Measurements from ENCODE around the gene RLN1.
"Not testable (repeated sequence)": the region's sequence is repeated elsewhere in the genome, so short reads cannot be mapped to it uniquely, and the experiment has no call there.

RLN1 gene

DNA sequence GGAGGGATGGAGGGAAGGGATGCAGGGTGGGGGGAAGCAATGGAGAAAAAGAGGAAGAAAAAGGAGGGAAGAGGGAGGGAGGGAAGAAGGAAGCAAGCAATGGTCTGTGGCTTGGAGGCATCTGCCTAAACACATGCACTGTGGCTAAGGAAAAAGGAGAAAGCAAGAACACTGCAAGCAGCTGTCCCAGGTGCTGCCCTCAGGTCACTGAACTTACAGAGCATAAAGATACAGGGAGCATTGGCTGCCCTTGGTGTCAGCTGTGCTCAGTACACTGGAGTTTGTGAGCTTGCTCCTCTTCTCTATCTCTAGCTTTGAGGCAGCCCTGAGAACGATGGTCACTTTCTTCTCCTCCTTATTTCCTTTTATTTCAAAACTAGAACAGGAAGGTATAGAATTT, 18.1 kb downstream of the RLN1 start:
- not testable (repeated sequence) for DNase-seq (ENCODE audit: low read depth)

GRCh38 chr9:5321058-5321457, 18.6 kb downstream of the RLN1 start:
- DNase-seq (ENCODE audit: low read depth) = no peak

DNA sequence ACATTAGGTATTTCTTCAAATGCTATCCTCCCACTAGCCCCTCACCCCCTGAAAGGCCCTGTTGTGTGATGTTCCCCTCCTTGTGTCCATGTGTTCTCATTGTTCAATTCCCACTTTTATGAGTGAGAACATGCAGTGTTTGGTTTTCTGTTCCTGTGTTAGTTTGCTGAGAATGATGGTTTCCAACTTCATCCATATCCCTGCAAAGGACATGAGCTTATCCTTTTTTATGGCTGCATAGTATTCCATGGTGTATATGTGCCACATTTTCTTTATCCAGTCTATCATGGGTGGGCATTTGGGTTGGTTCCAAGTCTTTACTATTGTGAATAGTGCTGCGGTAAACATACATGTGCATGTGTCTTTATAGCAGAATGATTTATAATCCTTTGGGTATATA, 23.3 kb downstream of the RLN1 start:
- not testable (repeated sequence) for DNase-seq (ENCODE audit: low read depth)

GRCh38 chr9:5315187-5315923, 24.3 kb downstream of the RLN1 start:
- no peak for DNase-seq (ENCODE audit: low read depth)

GRCh38 chr9:5310851-5311250, 28.8 kb downstream of the RLN1 start:
- no peak for DNase-seq (ENCODE audit: low read depth)

GRCh38 chr9:5305741-5306140, 33.9 kb downstream of the RLN1 start:
- DNase-seq (ENCODE audit: low read depth) = no peak

DNA sequence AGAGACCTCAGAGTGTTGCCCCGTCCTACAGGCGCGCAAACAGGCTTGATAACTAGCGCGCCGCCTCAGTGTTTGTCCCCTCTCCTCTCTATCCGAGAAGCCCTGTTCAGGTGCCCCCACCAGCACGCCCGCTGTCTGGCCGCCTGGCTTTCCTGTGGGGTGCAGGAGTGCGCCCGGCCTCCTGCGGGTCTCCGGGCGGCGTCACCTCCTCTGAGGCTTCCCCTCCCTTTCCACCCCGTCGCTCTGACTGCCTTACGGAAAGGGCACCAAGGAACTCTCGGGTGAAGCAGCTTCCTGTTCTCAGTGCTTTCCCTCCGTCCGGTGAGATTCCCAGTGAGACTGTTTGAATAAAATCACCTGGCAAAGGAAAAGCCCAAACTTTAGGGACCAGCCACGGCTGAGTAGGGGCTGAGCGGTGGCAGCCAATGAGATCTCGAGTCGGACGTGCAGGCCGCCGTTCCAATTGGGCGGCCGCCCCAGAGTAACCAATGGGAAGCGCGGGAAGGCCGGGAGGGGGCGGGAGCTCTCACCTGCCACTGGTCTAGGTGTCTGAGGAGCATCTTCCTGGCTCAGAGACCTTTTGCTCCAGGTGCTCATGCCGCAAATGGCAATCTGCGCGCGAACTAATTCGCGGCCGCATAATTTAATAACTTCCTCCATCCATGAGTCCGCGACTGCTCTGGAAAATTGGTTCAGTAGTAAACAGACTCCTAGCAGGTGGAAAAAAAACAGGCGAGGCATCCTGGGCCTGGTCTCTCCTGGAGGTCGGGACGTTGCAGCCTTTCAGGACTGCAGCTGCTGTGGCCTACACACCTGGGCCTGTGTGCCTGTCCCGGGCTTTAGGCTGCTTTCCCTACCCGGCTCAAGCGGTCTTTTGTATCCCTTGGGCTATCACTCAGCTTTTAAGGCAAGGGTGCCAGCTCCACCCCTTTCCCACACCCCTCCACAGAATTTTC, 35.6 kb downstream of the RLN1 start, which contains the start of gene RLN2:
TSS of gene RLN2 (minus strand) at position 877 of the 956 bp plus-strand sequence. CDS start at position 741, 136 bp downstream.
- DNase-seq (ENCODE audit: low read depth) = not testable (repeated sequence)

DNA sequence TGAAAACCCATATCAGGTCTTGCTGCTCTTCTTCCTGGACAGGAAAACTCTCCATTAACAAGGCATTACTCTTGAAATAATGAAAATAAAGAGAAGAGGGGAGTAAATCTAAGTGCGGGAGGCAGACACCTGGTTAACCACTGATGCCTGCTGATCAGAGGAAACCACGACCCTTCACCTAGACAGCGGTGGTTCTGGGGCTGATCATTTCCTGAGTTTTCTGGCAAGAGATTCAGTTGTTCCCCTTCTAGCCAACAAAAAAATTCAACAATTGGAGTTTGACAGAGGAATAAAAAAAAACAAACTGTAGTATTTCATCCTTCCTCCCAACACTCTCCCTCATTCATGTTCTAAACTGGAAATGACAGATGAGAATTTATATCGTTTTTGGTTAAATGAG, 38.1 kb downstream of the RLN1 start:
- DNase-seq (ENCODE audit: low read depth) = no peak

DNA sequence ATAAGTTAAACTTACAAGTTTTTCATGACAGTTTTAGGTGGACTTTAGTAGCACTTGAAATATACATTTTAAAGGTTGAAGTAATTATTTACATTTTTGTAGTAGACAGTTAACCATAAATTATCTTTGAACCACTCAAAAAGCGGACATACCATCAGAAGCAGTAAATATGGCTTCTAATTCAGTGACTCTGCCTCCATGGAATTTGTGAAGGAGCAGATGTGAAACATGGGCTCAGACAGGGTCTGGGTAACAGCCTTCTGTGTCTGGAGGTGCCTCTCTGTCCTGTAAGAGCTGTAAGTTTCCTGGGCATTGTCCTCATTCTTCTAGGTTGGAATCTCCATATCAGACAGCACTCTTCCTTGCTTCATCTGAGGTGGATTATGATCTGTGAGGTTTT, 47.5 kb downstream of the RLN1 start:
- DNase-seq (ENCODE audit: low read depth) = no peak

DNA sequence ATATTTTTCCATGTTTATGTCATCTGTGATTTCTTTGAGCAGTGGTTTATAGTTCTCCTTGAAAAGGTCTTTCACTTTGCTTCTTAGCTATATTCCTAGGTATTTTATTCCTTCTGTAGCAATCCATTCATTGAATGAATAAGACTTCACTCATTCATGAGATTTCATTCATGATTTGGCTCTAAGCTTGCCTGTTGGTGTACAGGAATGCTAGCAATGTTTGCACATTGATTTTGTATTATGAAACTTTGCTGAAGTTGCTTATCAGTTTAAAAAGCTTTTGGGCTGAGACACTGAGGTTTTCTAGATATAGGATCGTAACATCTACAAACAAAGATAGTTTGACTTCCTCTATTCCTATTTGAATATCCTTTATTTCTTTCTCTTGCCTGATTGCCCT, 51.1 kb downstream of the RLN1 start:
- DNase-seq (ENCODE audit: low read depth) = no peak

GRCh38 chr9:5286262-5286661, 53.4 kb downstream of the RLN1 start:
- no peak for DNase-seq (ENCODE audit: low read depth)
